H7 (cell line): ENCODE measurements around the gene PDZRN4. TPM values are rescaled to one million over a fixed set of nuclear protein-coding genes. Genes with fewer than 3 reads are reported as not detected.
"Not testable (repeated sequence)": the region's sequence is repeated elsewhere in the genome, so short reads cannot be mapped to it uniquely, and the experiment has no call there.

Source experiments
- DNase-seq: peaks from one replicate; pipeline ENCODE4 v3.0.0; 2012
- H3K27me3 ChIP-seq: 2 replicates; pipeline ENCODE4 v1.6.0; 2011; ENCODE audit warnings: mild to moderate bottlenecking, low read length; ENCODE audit not compliant: control insufficient read depth, insufficient read depth
- H3K36me3 ChIP-seq: replicated peaks from 2 replicates; pipeline ENCODE4 v1.5.1; 2011; ENCODE audit warnings: low read length; ENCODE audit not compliant: control insufficient read depth, insufficient read depth
- H3K4me3 ChIP-seq: 2 replicates; pipeline ENCODE4 v1.5.1; 2011; ENCODE audit warnings: low read depth, mild to moderate bottlenecking, control low read depth, low read length, moderate library complexity; ENCODE audit not compliant: insufficient read depth
- total RNA-seq: library from RNA; depleted of rRNA; stranded (reverse); fragments of >200 nt; shearing (Covaris generic); gene quantifications from 2 replicates; pipeline ENCODE4 v1.2.3, GENCODE V29; 2014

PDZRN4 gene
- total RNA-seq, 1 experiment from 2014 or later, result 0.17 TPM

DNA sequence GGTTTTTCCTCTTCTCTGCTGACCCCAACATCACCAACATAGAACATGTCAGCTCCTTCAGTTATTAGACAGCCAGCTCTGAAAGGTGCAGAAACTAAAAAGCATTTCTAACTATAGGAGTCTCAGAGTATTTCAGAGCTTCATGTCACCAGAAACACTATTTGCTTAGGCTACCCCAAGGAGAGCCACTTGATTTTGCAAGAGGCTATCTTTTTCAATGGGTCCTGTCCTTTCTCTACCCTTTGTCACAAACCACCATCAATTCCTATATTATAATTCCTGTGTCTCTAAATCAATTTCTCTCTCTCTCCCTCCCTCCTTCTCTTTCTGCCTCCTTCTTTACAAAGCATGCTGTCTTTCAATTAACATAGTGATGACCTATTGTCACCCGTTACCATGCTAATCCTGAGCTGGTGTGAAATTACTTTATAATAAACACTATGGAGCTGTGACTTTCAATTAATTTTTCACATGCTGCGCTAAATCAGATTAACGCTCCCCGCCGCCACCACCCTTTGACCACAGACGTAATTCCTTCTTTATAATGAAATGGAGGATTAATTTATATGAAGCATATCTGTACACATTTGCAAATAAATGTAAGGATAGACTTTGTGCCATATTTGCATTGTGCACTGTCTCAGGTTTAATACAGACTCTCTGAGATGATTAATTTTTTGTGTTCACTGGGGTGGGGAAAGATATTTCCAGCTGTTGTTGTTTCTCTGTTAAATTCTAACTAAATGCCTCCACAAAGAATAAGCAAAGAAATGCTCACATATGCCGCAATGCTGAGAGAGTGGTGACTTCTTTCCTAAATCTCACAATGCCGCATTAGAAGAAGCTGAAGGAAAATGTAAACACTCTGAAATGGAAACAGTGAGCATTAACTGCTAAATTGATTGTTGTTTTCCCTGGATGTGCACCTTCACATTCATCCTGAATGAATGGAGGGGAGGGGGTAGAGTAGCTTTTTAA, 418.6 kb downstream of the PDZRN4 start:
- Histone ChIP-seq H3K36me3 (no peaks in the 10 kb centered on the region), H3K4me3 (no peak overlapping the region), H3K27me3 (no peaks in the 10 kb centered on the region)
- DNase-seq, result no peak

DNA sequence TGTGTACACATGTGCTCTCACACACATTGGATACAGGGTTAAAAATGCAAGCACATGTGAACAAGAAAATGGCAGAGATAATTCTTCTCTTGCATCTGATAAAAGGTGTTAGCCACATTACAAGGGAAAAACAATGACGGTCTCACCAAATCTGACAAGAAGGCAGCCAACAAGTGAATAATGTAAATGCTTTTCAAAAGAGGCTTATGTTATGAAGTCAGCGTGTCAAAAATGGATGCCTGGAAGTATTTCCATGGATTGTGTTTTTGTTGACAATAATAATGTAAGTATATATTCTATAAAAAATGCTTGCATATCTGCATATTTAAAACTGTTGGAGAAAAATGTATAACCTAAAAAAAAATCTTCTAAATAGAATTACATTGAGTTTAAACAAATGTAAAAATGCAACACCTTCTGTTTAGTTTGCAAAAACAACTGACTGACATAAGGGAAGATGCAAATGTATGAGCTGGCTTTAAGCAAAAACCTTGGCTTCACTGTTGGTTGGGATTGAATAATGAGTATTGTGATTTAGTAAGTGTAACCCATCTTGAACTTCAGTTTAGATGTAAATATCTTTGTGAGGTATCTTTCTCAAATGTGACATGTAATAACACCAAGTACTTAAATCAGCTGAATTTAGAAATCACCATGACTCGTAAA, 424.9 kb downstream of the PDZRN4 start:
- DNase-seq, result no peak
- H3K27me3 ChIP-seq, result peaks cover 8% of the 10 kb centered on the region
- H3K4me3 ChIP-seq, result no peak overlapping the region
- H3K36me3 ChIP-seq, result no peaks in the 10 kb centered on the region

DNA sequence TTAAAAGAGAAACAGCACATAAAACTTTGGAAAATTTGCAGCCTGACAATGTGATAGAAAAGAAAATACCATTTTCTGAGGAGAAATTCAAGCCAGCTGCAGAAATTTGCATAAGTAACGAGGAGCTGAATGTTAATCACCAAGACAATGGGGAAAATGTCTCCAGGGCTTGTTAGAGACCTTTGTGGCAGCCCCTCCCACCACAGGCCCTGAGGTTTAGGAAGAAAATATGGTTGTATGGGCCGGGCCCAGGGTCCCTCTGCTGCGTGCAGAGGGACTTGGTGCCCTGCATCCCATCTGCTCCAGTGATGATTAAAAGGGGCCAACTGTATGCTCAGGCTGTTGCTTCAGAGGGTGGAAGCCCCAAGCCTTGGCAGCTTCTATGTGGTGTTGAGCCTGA, 427.1 kb downstream of the PDZRN4 start:
- not testable (repeated sequence) for DNase-seq, H3K4me3 ChIP-seq, H3K27me3 ChIP-seq, H3K36me3 ChIP-seq

DNA sequence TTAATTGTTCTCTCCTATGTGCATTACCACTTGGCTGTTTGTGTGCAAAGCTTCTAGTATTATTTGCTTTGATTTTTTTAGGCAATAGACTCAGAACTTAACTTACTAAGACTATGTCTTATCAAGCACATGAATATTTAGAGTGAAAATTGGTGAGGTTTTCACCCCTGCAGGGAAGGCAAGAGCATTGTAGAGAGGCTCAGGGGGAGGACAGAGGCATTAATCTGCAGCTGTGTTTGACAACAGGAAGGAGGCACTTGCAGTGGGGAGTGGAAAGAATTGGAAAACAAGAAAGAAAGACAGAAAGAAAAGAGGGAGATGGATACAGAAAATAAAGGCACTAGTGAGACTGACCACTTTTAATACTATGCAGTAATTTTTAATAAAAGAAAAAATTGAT, 431.6 kb downstream of the PDZRN4 start:
- Histone ChIP-seq H3K36me3 (no peaks in the 10 kb centered on the region), H3K27me3 (peaks cover 5% of the 10 kb centered on the region), H3K4me3 (no peak overlapping the region)
- no peak for DNase-seq

DNA sequence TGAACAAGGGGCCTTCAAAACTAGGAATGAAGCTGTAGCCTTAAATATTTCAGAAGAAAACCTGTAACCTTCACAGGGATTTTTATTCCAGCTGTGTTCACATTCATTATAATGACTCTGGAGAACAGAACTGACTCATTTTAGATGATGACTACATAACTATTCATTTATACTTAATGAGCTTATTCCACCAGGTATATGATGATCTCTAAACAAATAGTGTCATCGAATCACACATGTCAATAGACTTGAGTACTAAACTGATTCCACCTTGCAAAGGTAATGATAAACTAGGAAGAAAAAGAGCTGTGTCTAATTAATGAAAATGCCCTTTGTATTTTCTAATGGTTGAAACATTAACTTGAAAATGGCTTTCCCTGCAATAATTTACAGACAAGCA, 433.2 kb downstream of the PDZRN4 start:
- peaks cover 5% of the 10 kb centered on the region for H3K27me3 ChIP-seq
- no peaks in the 10 kb centered on the region for H3K36me3 ChIP-seq
- DNase-seq, result no peak
- H3K4me3 ChIP-seq, result no peak overlapping the region
